ENCODE results near the gene NAP1L1. TPM values are rescaled to one million over a fixed set of nuclear protein-coding genes. Genes with fewer than 3 reads are reported as not detected.

Gene NAP1L1
- total RNA-seq, 1 donor from 2014 or later, result 429 TPM

DNA sequence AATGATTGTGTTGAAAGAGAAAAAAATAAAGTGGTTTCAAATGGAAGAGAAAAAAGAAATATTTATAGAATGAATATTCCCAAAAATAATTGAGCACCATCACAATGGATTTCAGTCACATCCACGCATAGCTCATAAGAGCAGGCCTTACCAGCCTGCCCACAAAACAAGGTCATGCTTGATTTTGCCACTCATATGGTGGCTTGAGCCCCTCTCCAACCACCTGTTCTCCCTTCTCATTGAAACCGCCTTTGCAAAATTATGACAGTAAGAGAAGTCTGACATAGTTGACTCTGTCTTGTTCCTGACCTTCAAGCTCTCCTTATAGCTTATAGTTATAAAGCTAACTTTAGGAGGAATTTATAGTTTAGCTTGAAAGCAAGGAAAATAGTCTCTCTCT lies 33.3 kb upstream of the NAP1L1 start:
- Histone ChIP-seq H3K27ac (no peak overlapping the region), H3K9me3 (no peaks in the 10 kb centered on the region), H3K27me3 (ENCODE audit: low read depth) (no peaks in the 10 kb centered on the region), H3K4me3 (no peak overlapping the region), H3K4me1 (no peaks in the 10 kb centered on the region), H3K36me3 (no peaks in the 10 kb centered on the region)
- TF ChIP-seq, protein P1, sequence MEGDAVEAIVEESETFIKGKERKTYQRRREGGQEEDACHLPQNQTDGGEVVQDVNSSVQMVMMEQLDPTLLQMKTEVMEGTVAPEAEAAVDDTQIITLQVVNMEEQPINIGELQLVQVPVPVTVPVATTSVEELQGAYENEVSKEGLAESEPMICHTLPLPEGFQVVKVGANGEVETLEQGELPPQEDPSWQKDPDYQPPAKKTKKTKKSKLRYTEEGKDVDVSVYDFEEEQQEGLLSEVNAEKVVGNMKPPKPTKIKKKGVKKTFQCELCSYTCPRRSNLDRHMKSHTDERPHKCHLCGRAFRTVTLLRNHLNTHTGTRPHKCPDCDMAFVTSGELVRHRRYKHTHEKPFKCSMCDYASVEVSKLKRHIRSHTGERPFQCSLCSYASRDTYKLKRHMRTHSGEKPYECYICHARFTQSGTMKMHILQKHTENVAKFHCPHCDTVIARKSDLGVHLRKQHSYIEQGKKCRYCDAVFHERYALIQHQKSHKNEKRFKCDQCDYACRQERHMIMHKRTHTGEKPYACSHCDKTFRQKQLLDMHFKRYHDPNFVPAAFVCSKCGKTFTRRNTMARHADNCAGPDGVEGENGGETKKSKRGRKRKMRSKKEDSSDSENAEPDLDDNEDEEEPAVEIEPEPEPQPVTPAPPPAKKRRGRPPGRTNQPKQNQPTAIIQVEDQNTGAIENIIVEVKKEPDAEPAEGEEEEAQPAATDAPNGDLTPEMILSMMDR (IDR thresholded peaks at IDR 0.05), result no peak
- intact Hi-C loops (cut with DNase I), result no loop called here
- ATAC-seq (no peak), DNase-seq (no peak)

DNA sequence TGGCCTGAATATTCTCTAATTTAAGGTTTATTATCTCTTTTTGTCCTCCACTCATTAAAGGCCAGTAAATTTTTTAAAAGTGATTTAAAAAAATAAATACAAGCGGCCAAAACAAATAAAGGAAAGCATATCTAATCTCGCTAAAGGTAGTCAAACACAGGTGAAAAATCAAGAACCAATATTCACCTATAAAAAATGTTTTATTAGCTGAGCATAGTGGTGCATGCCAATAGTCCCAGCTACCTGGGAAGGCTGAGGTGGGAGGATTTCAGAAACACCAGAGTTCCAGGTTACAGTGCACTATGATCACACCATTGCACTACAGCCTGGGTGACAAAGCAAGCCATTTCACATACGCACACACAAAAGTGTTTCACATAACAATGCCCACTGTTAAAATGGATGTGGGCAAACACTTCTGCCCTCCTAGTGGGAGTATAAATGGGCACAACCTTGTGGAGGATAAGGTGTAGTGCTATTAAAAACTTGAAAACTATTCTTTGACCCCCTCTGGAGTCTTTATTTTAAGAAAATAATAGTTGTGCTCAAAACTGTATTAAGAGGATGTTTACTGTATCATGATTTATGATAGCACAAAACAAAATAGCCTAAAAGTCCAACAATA lies 32.7 kb upstream of the NAP1L1 start:
- no peak for ATAC-seq
- intact Hi-C loops (cut with DNase I), result no loop called here
- H3K4me1 ChIP-seq, result no peaks in the 10 kb centered on the region

DNA sequence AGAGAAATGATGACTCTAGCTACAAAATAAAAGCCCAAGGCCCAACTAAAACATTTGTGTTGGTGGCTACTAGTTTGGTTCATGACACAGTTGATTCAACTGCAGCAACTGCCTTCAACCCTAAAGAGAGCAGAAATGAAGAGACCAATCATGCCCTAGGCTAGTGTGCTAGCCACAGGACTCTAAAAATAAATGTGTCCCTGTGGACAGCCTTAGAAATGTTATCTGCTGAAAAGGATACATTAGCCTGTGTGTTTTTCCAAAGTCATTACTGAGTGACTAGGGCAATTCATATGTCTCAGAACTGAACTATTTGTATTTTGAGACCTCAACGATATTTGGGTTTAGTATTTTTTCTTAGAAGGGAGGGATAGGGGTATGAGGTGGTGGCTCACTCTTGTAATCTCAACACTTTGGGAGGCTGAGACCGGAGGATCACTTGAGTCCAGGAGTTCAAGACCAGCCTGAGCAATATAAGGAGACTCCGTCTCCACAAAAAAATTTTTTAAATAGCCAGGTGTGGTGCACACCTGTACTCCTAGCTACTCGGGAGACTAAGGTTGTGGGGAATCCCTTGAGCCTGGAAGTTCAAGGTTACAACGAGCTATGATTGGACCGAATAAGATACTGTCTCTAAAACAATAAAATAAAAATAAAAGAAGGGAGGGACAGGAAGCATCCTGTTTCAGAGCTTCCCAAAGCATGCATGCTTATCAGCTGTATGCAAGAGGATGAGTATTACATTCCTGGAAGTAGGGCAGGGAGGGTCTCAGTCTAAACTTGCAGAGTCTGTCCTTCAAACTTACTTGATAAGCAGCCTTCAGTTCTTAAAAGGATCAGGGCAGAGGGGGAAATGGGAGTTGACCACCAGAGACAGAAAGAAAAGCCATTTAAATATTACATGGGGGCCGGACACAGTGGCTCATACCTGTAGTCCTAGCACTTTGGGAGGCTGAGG lies 29.6 kb upstream of the NAP1L1 start:
- TF ChIP-seq, protein P1 (IDR thresholded peaks at IDR 0.05), result no peak
- H3K27ac ChIP-seq, result no peak overlapping the region
- intact Hi-C loops (cut with DNase I), result no loop called here

More for the DNA sequence above, 32.7 kb upstream of the NAP1L1 start:
- TF ChIP-seq, protein P1 (IDR thresholded peaks at IDR 0.05), result no peak
- no peak for DNase-seq
- Histone ChIP-seq H3K27ac (no peak overlapping the region), H3K36me3 (no peaks in the 10 kb centered on the region), H3K9me3 (no peaks in the 10 kb centered on the region), H3K4me3 (no peak overlapping the region), H3K27me3 (ENCODE audit: low read depth) (no peaks in the 10 kb centered on the region)

DNA sequence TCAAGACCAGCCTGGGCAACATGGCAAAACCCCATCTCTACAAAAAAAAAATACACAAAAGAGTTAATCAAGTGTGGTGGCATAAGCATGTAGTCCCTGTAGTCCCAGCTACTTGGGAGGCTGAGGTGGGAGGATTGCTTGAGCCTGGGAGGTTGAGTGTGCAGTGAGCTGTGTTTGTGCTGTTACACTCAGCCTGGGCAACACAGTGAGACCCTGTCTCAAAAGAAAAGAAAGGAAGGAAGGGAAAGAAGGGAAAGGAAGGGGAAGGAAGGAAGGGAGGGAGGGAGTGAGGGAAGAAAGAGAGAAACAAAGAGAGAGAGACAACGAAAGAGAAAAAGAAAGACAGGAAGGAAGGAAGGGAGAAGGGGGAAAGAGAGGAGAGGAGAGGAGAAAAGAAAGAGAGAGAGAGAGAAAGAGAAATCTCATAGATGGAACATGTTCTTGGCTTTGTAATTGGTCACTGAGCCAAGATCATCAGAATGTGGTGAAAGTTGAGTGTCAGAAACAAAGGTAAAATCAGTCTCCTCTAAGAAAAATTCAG lies 26.8 kb upstream of the NAP1L1 start:
- ATAC-seq, result no peak
- H3K4me1 ChIP-seq, result no peaks in the 10 kb centered on the region
- H3K27me3 ChIP-seq (ENCODE audit: low read depth), result no peaks in the 10 kb centered on the region
- TF ChIP-seq, protein P1 (IDR thresholded peaks at IDR 0.05), result no peak
- DNase-seq, result no peak
- H3K9me3 ChIP-seq, result no peaks in the 10 kb centered on the region
- no peaks in the 10 kb centered on the region for H3K36me3 ChIP-seq
- intact Hi-C loops (cut with DNase I), result no loop called here
- H3K27ac ChIP-seq, result no peak overlapping the region
- no peak overlapping the region for H3K4me3 ChIP-seq

More for the DNA sequence above, 29.6 kb upstream of the NAP1L1 start:
- no peak for DNase-seq
- Histone ChIP-seq H3K4me1 (no peaks in the 10 kb centered on the region), H3K36me3 (no peaks in the 10 kb centered on the region), H3K4me3 (no peak overlapping the region), H3K9me3 (no peaks in the 10 kb centered on the region), H3K27me3 (ENCODE audit: low read depth) (no peaks in the 10 kb centered on the region)
- no peak for ATAC-seq

- no peak for DNase-seq
- H3K27me3 ChIP-seq (ENCODE audit: low read depth), result no peaks in the 10 kb centered on the region
- no peaks in the 10 kb centered on the region for H3K36me3 ChIP-seq
- H3K4me1 ChIP-seq, result no peaks in the 10 kb centered on the region
- intact Hi-C loops (cut with DNase I), result no loop called here
- no peak overlapping the region for H3K4me3 ChIP-seq
- no peak for ATAC-seq
- H3K27ac ChIP-seq, result no peak overlapping the region
- TF ChIP-seq, protein P1 (IDR thresholded peaks at IDR 0.05), result no peak
- no peaks in the 10 kb centered on the region for H3K9me3 ChIP-seq
Measured at GRCh38 chr12:76109879-76110278, 25.4 kb upstream of the NAP1L1 start.

Data from lower lobe of right lung (tissue), 2 donors.